ENCODE measurements around the gene ALDH1L2. TPM values are rescaled to one million over a fixed set of nuclear protein-coding genes. Genes with fewer than 3 reads are reported as not detected.

The ALDH1L2 gene
- 0.10 TPM for polyA plus RNA-seq

- Mint-ChIP-seq H3K9me3 (peaks cover 0 to 3% (median 2%) of the 10 kb centered on the region in 3 donors), H3K27ac (no peak within 1 kb of the TSS), H3K36me3 (no peaks in the 10 kb centered on the region), H3K4me3 (peak within 1 kb of the TSS; percentile 68 to 90 (median 83)), H3K4me1 (peaks cover 5 to 9% (median 7%) of the 10 kb centered on the region in 3 donors), H3K27me3 (peaks cover 18% of the 10 kb centered on the region)
These were observed at the start of gene ALDH1L2 for GRCh38 chr12:105084251-105085250. TSS of gene ALDH1L2 (minus strand) at chr12:105084458. CDS start at chr12:105084436, 22 bp downstream.

DNA sequence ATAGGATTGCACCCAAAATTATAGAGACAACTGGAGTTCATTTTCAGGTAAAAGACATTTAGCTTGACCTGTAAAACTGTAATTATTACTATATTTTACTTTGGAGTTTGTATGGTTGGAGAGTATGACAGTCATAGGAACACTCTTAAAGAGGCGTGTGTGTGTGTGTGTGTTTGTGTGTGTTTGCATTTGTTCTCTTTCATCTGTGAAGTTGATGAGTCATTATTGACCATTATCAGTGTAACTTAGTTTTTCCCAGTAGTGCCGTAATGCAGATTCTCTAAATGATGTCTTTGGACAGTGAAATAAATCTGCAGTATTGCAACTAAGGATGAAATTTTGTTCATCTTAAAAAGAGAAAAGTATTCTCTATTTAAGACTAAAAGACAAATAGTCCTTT, 36.3 kb upstream of the ALDH1L2 start:
- H3K27ac Mint-ChIP-seq, result no peak overlapping the region
- H3K4me3 Mint-ChIP-seq, result no peak overlapping the region
- no peaks in the 10 kb centered on the region for H3K27me3 Mint-ChIP-seq
- peaks cover 0 to 13% (median 3%) of the 10 kb centered on the region in 3 donors for H3K4me1 Mint-ChIP-seq
- peaks cover 2% of the 10 kb centered on the region for H3K36me3 Mint-ChIP-seq
- H3K9me3 Mint-ChIP-seq, result no peaks in the 10 kb centered on the region

GRCh38 chr12:105116969-105117368, 32.7 kb upstream of the ALDH1L2 start:
- peaks cover 17 to 30% (median 23%) of the 10 kb centered on the region in 3 donors for H3K4me1 Mint-ChIP-seq
- H3K9me3 Mint-ChIP-seq, result no peaks in the 10 kb centered on the region
- H3K4me3 Mint-ChIP-seq, result no peak overlapping the region
- peak overlapping the region in 1 of 3 donors; percentile 9 for H3K27ac Mint-ChIP-seq
- H3K36me3 Mint-ChIP-seq, result peaks cover 6% of the 10 kb centered on the region
- H3K27me3 Mint-ChIP-seq, result no peaks in the 10 kb centered on the region

- peak overlapping the region in 3 of 4 donors; percentile 54 to 60 (median 56) for H3K4me3 Mint-ChIP-seq
- peak overlapping the region in 2 of 3 donors; percentile 16 to 91 for H3K27ac Mint-ChIP-seq
- H3K27me3 Mint-ChIP-seq, result no peaks in the 10 kb centered on the region
- H3K4me1 Mint-ChIP-seq, result peaks cover 30 to 36% (median 33%) of the 10 kb centered on the region in 3 donors
- no peaks in the 10 kb centered on the region for H3K9me3 Mint-ChIP-seq
- peaks cover 13% of the 10 kb centered on the region for H3K36me3 Mint-ChIP-seq
These were observed 28.8 kb upstream of the ALDH1L2 start for GRCh38 chr12:105113094-105113493.

- peak overlapping the region in 3 of 4 donors; percentile 23 to 99 (median 71) for H3K4me3 Mint-ChIP-seq
- H3K27me3 Mint-ChIP-seq, result peaks cover 5% of the 10 kb centered on the region
- H3K9me3 Mint-ChIP-seq, result no peaks in the 10 kb centered on the region
- H3K4me1 Mint-ChIP-seq, result peaks cover 29 to 41% (median 35%) of the 10 kb centered on the region in 3 donors
- peak overlapping the region; percentile 9 to 99 (median 98) for H3K27ac Mint-ChIP-seq
- H3K36me3 Mint-ChIP-seq, result peaks cover 13% of the 10 kb centered on the region
These were observed 26.6 kb upstream of the ALDH1L2 start for GRCh38 chr12:105110851-105111250.

DNA sequence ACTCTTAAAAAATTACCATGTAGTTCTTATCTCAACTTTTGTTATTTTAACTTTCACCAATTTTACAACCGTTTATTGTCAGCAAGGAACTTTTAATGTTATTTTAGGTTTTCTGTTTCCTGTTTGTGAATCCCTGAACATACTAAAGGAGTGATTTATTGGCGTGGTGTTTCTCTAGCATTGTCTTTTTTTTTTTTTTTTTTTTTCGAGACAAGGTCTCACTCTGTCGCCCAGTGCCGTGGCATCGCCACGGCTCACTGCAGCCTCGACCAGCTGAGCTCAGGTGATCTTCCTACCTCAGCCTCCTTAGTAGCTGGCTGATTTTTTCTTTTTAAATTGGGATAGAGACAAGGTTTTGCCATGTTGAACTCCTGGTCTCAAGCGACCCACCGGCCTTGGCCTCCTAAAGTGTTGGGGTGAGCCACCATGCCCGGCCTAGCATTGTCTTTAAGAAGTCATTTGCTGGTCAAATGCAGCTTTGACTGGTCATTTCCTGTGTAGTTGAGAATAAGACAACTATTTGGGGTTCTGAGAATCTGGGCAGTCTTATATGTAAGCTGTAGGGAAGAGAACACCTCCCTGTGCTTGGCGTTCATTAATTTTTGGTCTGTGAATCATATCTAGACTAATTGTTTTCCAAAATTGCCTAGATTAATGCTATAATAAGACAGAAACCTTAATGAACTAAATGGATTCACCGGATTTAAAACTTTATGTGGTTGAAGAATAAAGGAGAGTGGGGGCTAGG, 25.4 kb upstream of the ALDH1L2 start:
- Mint-ChIP-seq H3K9me3 (no peaks in the 10 kb centered on the region), H3K36me3 (peaks cover 11% of the 10 kb centered on the region), H3K4me3 (peak overlapping the region; percentile 94 to 99 (median 98)), H3K27ac (peak overlapping the region; percentile 98 to 99 (median 98)), H3K27me3 (peaks cover 10% of the 10 kb centered on the region), H3K4me1 (peaks cover 27 to 39% (median 35%) of the 10 kb centered on the region in 3 donors)

- Mint-ChIP-seq H3K27me3 (peaks cover 13% of the 10 kb centered on the region), H3K27ac (peak within 1 kb of the TSS; percentile 98 to 99 (median 98))
These were observed 23.5 kb upstream of the ALDH1L2 start, which contains the start of gene WASHC4 for GRCh38 chr12:105107494-105108371. TSS of gene WASHC4 (plus strand) at chr12:105107731. CDS start at chr12:105107801, 70 bp downstream.

GRCh38 chr12:105107171-105107493, 22.9 kb upstream of the ALDH1L2 start:
- peaks cover 17% of the 10 kb centered on the region for H3K27me3 Mint-ChIP-seq
- H3K9me3 Mint-ChIP-seq, result no peaks in the 10 kb centered on the region
- peak overlapping the region; percentile 87 to 99 (median 98) for H3K27ac Mint-ChIP-seq
- peak overlapping the region; percentile 94 to 99 (median 98) for H3K4me3 Mint-ChIP-seq
- H3K4me1 Mint-ChIP-seq, result peaks cover 12 to 21% (median 20%) of the 10 kb centered on the region in 3 donors
- peaks cover 9% of the 10 kb centered on the region for H3K36me3 Mint-ChIP-seq

More at GRCh38 chr12:105107494-105108371, 23.5 kb upstream of the ALDH1L2 start, which contains the start of gene WASHC4:
- no peaks in the 10 kb centered on the region for H3K9me3 Mint-ChIP-seq
- peaks cover 17 to 26% (median 24%) of the 10 kb centered on the region in 3 donors for H3K4me1 Mint-ChIP-seq
- peak within 1 kb of the TSS; percentile 94 to 99 (median 98) for H3K4me3 Mint-ChIP-seq
- H3K36me3 Mint-ChIP-seq, result peaks cover 11% of the 10 kb centered on the region

- Mint-ChIP-seq H3K27ac (peak overlapping the region; percentile 87 to 99 (median 98)), H3K27me3 (peaks cover 18% of the 10 kb centered on the region), H3K9me3 (no peaks in the 10 kb centered on the region), H3K36me3 (peaks cover 9% of the 10 kb centered on the region), H3K4me3 (peak overlapping the region; percentile 94 to 99 (median 98)), H3K4me1 (peaks cover 8 to 18% (median 16%) of the 10 kb centered on the region in 3 donors)
These were observed 22.4 kb upstream of the ALDH1L2 start for GRCh38 chr12:105106621-105107020.

DNA sequence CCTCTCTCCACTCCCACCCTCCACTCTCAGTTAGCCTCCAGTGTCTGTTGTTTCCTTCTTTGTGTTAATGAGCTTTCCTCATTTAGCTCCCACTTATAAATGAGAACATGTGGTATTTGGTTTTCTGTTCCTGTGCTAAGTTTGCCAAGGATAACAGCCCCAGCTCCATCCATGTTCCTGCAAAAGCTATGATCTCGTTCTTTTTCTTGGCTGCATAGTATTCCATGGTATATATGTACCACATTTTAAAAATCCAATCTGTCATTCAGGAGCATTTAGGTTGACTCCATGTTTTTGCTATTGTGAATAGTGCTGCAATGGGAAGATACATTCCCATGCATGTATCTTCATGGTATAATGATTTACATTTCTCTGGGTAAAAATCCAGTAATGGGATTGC, 20.5 kb upstream of the ALDH1L2 start:
- H3K27ac Mint-ChIP-seq, result peak overlapping the region in 1 of 3 donors; percentile 55
- peaks cover 18% of the 10 kb centered on the region for H3K27me3 Mint-ChIP-seq
- no peak overlapping the region for H3K4me3 Mint-ChIP-seq
- no peaks in the 10 kb centered on the region for H3K9me3 Mint-ChIP-seq
- H3K36me3 Mint-ChIP-seq, result peaks cover 6% of the 10 kb centered on the region
- peaks cover 1 to 11% (median 11%) of the 10 kb centered on the region in 3 donors for H3K4me1 Mint-ChIP-seq

GRCh38 chr12:105102673-105103072, 18.4 kb upstream of the ALDH1L2 start:
- peaks cover 2% of the 10 kb centered on the region for H3K36me3 Mint-ChIP-seq
- H3K9me3 Mint-ChIP-seq, result peaks cover under 1 to 4% (median 2%) of the 10 kb centered on the region in 3 donors
- H3K27me3 Mint-ChIP-seq, result peaks cover 18% of the 10 kb centered on the region
- peak overlapping the region in 1 of 3 donors; percentile 69 for H3K27ac Mint-ChIP-seq
- H3K4me3 Mint-ChIP-seq, result no peak overlapping the region
- H3K4me1 Mint-ChIP-seq, result peaks cover 0 to 10% (median 5%) of the 10 kb centered on the region in 3 donors

DNA sequence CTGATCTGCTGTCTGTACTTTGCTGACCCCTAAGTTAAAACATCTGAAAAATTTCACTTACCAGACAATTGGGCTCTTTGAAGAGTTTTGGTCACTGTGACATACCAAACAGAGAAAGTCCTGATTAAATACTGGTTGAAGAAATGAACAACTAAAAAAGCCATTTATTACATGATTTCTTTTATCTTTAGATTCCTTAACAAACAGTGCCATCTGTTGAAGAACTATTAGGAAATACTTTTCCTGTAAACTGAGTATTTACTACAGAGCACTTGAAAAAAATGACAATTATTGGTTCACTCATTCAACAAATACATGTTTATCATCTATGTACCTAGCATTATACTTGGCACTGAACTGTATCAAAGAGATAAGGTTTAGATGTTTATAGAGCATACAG, 16.7 kb upstream of the ALDH1L2 start:
- H3K9me3 Mint-ChIP-seq, result peaks cover 3 to 10% (median 8%) of the 10 kb centered on the region in 3 donors
- H3K4me1 Mint-ChIP-seq, result peaks cover 0 to 4% (median 0%) of the 10 kb centered on the region in 3 donors
- no peak overlapping the region for H3K4me3 Mint-ChIP-seq
- peaks cover 2% of the 10 kb centered on the region for H3K36me3 Mint-ChIP-seq
- H3K27me3 Mint-ChIP-seq, result peaks cover 12% of the 10 kb centered on the region
- H3K27ac Mint-ChIP-seq, result no peak overlapping the region

- H3K9me3 Mint-ChIP-seq, result peaks cover 6 to 16% (median 8%) of the 10 kb centered on the region in 3 donors
- peaks cover 0 to 4% (median 0%) of the 10 kb centered on the region in 3 donors for H3K4me1 Mint-ChIP-seq
- peaks cover 2% of the 10 kb centered on the region for H3K36me3 Mint-ChIP-seq
- peaks cover 12% of the 10 kb centered on the region for H3K27me3 Mint-ChIP-seq
- no peak overlapping the region for H3K27ac Mint-ChIP-seq
- no peak overlapping the region for H3K4me3 Mint-ChIP-seq
These were observed 16.1 kb upstream of the ALDH1L2 start for GRCh38 chr12:105100207-105100985.

Measured in IgD-negative memory B cell (primary cell).